Measurements from ENCODE around the gene TSPAN18.

- TF ChIP-seq CTCF (IDR thresholded peaks at IDR 0.05) (no peak), POLR2A (IDR thresholded peaks at IDR 0.05) (no peak)
Observed at GRCh38 chr11:44787981-44788380, 61.2 kb downstream of the TSPAN18 start.

Data from vagina (tissue), 2 donors.